Type B pancreatic cell (in vitro differentiated cells): ENCODE measurements around the gene PPM1L. TPM values are rescaled to one million over a fixed set of nuclear protein-coding genes. Genes with fewer than 3 reads are reported as not detected.

ENCODE experiments used
- DNase-seq: peaks from one replicate; pipeline ENCODE4 v3.0.0; 2021; ENCODE audit warnings: mixed read lengths; ENCODE audit not compliant: unreplicated experiment; ENCODE audit errors: extremely low spot score
- H3K27ac Mint-ChIP-seq: 2 replicates; pipeline ENCODE4 v1.8.0; 2021; ENCODE audit warnings: mild to moderate bottlenecking, mixed read lengths
- H3K27me3 Mint-ChIP-seq: 2 replicates; pipeline ENCODE4 v1.8.0; 2021; ENCODE audit warnings: mixed read lengths
- H3K36me3 Mint-ChIP-seq: 2 replicates; pipeline ENCODE4 v1.8.0; 2021; ENCODE audit warnings: mixed read lengths
- H3K4me1 Mint-ChIP-seq: one replicate; pipeline ENCODE4 v1.8.0; 2021; ENCODE audit warnings: mixed read lengths; ENCODE audit not compliant: unreplicated experiment
- H3K4me3 Mint-ChIP-seq: 2 replicates; pipeline ENCODE4 v1.8.0; 2021; ENCODE audit warnings: mild to moderate bottlenecking, mixed read lengths
- H3K9me3 Mint-ChIP-seq: 2 replicates; pipeline ENCODE4 v1.8.0; 2021; ENCODE audit warnings: mixed read lengths
- CTCF ChIP-seq: fragments of 200-600 bp; sonication (generic); conservative IDR thresholded peaks from 2 replicates; pipeline ENCODE4 v1.5.0; 2021; ENCODE audit warnings: antibody characterized with exemption, mild to moderate bottlenecking
- total RNA-seq: library from RNA; stranded (reverse); gene quantifications from 2 replicates; pipeline ENCODE4 v1.2.1, GENCODE V29; 2021; ENCODE audit warnings: low replicate concordance

Gene PPM1L
- total RNA-seq, 1 donor from 2014 or later = 29.4 TPM

DNA sequence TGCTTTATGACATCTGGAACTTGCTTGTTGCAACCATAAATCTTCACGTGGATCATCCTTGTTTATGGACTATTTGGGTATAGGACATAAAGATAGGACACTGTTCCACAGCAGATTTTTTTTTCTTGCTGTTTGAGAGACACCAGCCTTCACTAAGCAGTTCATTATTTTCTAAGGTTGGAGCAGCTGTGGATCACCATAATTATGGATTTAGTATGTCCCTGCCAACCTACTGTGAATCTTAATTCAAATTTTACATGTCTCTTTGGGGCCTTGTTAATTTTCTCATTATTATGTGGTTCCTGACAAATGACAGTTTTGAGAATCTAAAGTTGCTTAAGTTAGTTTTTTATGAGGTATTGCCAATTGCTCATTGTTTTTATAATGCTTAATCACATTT, 188.0 kb downstream of the PPM1L start:
- Mint-ChIP-seq H3K4me3 (no peak overlapping the region), H3K27ac (no peak overlapping the region), H3K9me3 (peaks cover 4% of the 10 kb centered on the region), H3K4me1 (peaks cover 6% of the 10 kb centered on the region), H3K27me3 (no peaks in the 10 kb centered on the region), H3K36me3 (no peaks in the 10 kb centered on the region)
- DNase-seq = no peak
- no peak for TF ChIP-seq CTCF

DNA sequence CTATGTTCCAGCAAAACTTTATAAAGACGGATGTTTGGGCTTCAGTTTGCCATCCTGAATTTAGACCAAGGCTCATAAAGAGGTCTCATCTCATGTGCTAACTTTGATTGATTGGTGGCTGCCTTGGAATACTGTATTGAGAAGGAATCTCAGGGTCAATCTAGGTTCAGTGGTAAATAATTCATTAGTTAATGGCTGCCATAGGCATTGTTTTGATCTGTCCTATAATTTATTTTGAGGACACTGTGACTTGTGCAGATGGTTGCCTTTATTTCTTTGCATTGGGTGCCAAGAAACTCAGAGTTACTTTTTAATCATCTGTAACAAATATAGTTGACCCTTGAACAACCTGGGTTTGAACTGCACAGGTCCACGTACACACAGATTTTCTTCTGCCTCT, 189.3 kb downstream of the PPM1L start:
- Mint-ChIP-seq H3K4me3 (no peak overlapping the region), H3K4me1 (peaks cover 6% of the 10 kb centered on the region), H3K36me3 (no peaks in the 10 kb centered on the region), H3K9me3 (peaks cover 4% of the 10 kb centered on the region), H3K27me3 (no peaks in the 10 kb centered on the region), H3K27ac (no peak overlapping the region)
- no peak for TF ChIP-seq CTCF
- DNase-seq = no peak

DNA sequence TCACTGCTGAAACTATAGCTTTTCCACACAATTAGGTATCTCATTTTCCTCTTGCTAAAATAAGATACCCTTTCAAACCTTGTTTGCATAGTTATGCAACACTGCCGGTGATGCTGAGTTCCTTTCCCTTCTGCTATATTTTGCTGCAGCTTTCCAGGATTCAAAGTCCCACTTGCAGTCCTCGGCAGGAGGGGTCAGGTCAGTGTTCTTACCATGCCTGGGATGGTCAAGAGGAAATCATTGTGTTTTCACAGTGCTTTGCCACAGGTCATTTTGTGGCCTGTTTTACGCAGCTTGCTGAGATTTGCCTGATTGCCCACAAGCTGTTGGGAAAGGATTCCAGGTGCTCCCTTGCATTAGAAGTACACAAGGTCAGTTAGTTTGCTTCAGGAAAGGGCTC, 192.2 kb downstream of the PPM1L start:
- no peak for DNase-seq
- no peak overlapping the region for H3K27ac Mint-ChIP-seq
- H3K36me3 Mint-ChIP-seq = no peaks in the 10 kb centered on the region
- no peaks in the 10 kb centered on the region for H3K27me3 Mint-ChIP-seq
- peaks cover 17% of the 10 kb centered on the region for H3K4me1 Mint-ChIP-seq
- TF ChIP-seq CTCF = no peak
- H3K4me3 Mint-ChIP-seq = no peak overlapping the region
- H3K9me3 Mint-ChIP-seq = no peaks in the 10 kb centered on the region

- Mint-ChIP-seq H3K27me3 (no peaks in the 10 kb centered on the region), H3K4me1 (peaks cover 17% of the 10 kb centered on the region), H3K9me3 (no peaks in the 10 kb centered on the region), H3K36me3 (no peaks in the 10 kb centered on the region), H3K4me3 (no peak overlapping the region), H3K27ac (no peak overlapping the region)
- DNase-seq = no peak
- TF ChIP-seq CTCF = no peak
These were observed 193.4 kb downstream of the PPM1L start for GRCh38 chr3:160949460-160949859.

GRCh38 chr3:160950542-160950941, 194.5 kb downstream of the PPM1L start:
- Mint-ChIP-seq H3K4me1 (peaks cover 17% of the 10 kb centered on the region), H3K4me3 (no peak overlapping the region), H3K9me3 (no peaks in the 10 kb centered on the region), H3K27me3 (no peaks in the 10 kb centered on the region), H3K27ac (no peak overlapping the region), H3K36me3 (no peaks in the 10 kb centered on the region)
- no peak for TF ChIP-seq CTCF
- DNase-seq = no peak

DNA sequence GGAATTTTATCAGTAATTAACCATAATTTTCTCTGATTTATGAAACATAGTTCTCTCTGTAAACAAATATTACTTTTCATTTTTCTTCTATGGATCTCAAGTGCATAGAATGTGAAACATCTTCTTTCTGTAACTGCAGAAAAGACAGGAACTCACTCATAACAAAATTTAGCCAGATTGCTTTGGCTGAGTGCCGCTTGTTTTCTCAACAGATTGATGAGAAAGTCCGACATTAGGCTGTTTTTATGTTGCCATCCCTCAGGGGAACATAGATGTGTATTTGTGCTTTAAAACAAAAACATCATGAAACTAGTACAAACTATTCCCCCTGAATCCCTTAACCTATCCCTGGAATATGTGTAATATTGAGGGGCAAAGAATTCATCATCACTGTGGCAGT, 194.9 kb downstream of the PPM1L start:
- H3K36me3 Mint-ChIP-seq = no peaks in the 10 kb centered on the region

More for the DNA sequence above, 194.9 kb downstream of the PPM1L start:
- no peak for DNase-seq
- Mint-ChIP-seq H3K4me1 (peaks cover 17% of the 10 kb centered on the region), H3K9me3 (no peaks in the 10 kb centered on the region), H3K4me3 (no peak overlapping the region), H3K27me3 (no peaks in the 10 kb centered on the region), H3K27ac (no peak overlapping the region)
- TF ChIP-seq CTCF = no peak
